ENCODE results near the gene CCDC150. TPM values are rescaled to one million over a fixed set of nuclear protein-coding genes. Genes with fewer than 3 reads are reported as not detected.
A peak's percentile ranks its signal among the peaks of the same experiment; 100 is the strongest.

Gene CCDC150
- total and polyA plus RNA-seq, 2 of the 8 experiments (the other 6 are each of a cell fraction or from before 2014, with no cell fraction given): 8.3 to 31.9 TPM

DNA sequence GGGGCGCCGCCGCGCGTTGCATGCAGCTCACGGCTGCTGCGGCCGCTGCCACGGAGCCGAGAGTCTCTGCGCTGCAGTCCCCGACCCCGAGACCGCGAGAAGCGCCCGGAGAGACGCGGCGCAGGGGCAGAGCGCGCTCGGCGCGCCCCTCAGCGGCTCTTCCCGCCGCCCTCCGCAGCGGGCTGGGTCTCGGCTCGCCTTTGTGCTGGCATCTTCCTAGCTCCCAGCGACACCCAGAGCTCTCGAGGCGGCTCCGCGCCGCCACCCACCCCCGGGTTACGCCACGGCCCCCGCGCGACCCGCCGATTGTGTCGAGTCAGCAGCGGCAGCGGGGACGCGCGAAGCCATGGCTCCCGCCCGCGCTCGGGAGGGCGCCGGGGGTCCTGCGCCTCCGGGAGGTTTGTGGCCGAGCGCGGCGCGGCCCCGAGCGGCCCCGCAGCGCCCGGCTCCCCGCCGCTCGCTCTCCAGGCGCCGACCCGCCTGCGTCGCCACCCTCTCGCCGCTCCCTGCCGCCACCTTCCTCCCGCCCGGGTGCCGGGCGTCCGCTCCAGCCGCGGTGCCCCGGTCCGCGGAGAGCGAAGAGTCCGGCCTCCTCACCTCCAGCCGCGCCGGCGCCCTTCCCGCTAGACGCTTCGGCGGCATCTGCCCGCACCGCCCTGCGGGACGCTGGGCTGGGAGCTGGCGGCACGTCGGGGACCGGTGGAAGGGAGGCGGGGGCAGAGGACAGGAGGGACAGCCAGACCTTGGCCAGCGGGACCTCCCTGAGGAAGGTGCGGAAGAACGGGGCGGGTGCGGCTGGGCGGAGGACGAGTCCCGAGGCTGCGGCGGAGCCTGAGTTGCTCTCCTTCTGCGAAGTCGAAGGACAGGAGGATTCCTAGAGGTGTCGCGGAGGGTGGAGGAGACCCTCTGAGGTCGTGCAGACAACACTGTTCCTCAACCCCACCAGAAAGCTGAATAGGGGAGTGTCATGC, 46.3 kb upstream of the CCDC150 start, which contains the start of gene HECW2:
TSS of gene HECW2 (minus strand) at position 644 of the 971 bp plus-strand sequence.
- Histone ChIP-seq H4K8ac (ENCODE audit: extremely low read depth, insufficient read depth, low read length) (peak within 1 kb of the TSS; percentile 95; the same call in 1 of the 2 replicates), H3K14ac (ENCODE audit: insufficient read length) (no peak within 1 kb of the TSS), H2BK20ac (ENCODE audit: low read length) (peak within 1 kb of the TSS; percentile 72; the same call in 1 of the 2 replicates), H2BK5ac (ENCODE audit: low read depth, low read length) (peak within 1 kb of the TSS; percentile 27; the same call in 1 of the 2 replicates), H3K9ac (replicated peaks in 1 of 4; ENCODE audit: extremely low read depth in 1 of 4, low read depth in 3 of 4, low read length in 3 of 4) (peak within 1 kb of the TSS; percentile 71 to 83 (median 78)), H3K23me2 (ENCODE audit: low read depth, low read length) (peaks cover 9% of the 10 kb centered on the region), H4K5ac (ENCODE audit: insufficient read length, low read depth, low read length) (peak within 1 kb of the TSS; percentile 23), H3K18ac (ENCODE audit: extremely low read depth, low read length) (peak within 1 kb of the TSS; percentile 85), H3K4me2 (ENCODE audit: insufficient read depth in 1 of 2, low read depth in 2 of 2, low read length in 2 of 2) (peak within 1 kb of the TSS; percentile 91 to 93), H3K23ac (ENCODE audit: insufficient read length) (no peak within 1 kb of the TSS), H3K56ac (replicated peaks; ENCODE audit: insufficient read length, low read depth, low read length) (peak within 1 kb of the TSS; percentile 49), H2AK5ac (ENCODE audit: low read depth, low read length) (peak within 1 kb of the TSS; percentile 70; the same call in 1 of the 2 replicates), H3K79me2 (ENCODE audit: control insufficient read depth in 1 of 2, insufficient read depth in 2 of 2, low read length in 2 of 2) (no peaks in the 10 kb centered on the region), H3K27ac (ENCODE audit: low read depth, low read length) (no peak within 1 kb of the TSS), H2AFZ (ENCODE audit: low read length) (peak within 1 kb of the TSS; percentile 93), H2BK15ac (ENCODE audit: low read length) (0 out of 2 replicates have a peak within 1 kb of the TSS, but pooled peaks have one; percentile 61), H3K4me1 (replicated peaks in 1 of 4; ENCODE audit: control insufficient read depth in 3 of 4, insufficient read depth in 4 of 4, low read length in 3 of 4) (peaks cover 0 to 3% (median 1%) of the 10 kb centered on the region in 4 experiments; a peak in 3 of 7 replicates), H3K79me1 (ENCODE audit: low read depth, low read length) (no peaks in the 10 kb centered on the region), H2BK120ac (replicated peaks; ENCODE audit: low read depth, low read length) (no peak within 1 kb of the TSS), H4K20me1 (replicated peaks in 1 of 2; ENCODE audit: control insufficient read depth in 1 of 2, insufficient read depth in 2 of 2, low read length in 2 of 2) (no peaks in the 10 kb centered on the region), H3K9me3 (ENCODE audit: insufficient read depth in 2 of 2, low read depth in 1 of 2, low read length in 1 of 2) (no peaks in the 10 kb centered on the region), H3K4ac (replicated peaks; ENCODE audit: insufficient read length, low read depth, low read length) (peak within 1 kb of the TSS; percentile 69), H3K27me3 (replicated peaks in 1 of 4; ENCODE audit: control insufficient read depth in 3 of 4, extremely low read depth in 1 of 4, insufficient read depth in 3 of 4, low read length in 3 of 4) (peaks cover 4 to 25% (median 17%) of the 10 kb centered on the region in 4 experiments), H4K91ac (replicated peaks; ENCODE audit: insufficient read length, low read length) (peak within 1 kb of the TSS; percentile 88), H2BK12ac (ENCODE audit: low read depth, low read length) (peak within 1 kb of the TSS; percentile 42; the same call in 1 of the 2 replicates), H3K4me3 (ENCODE audit: extremely low read depth in 1 of 4, insufficient read depth in 2 of 4, low read depth in 3 of 4, low read length in 4 of 4) (peak within 1 kb of the TSS; percentile 63 to 81 (median 72)), H3K36me3 (ENCODE audit: control insufficient read depth in 2 of 4, insufficient read depth in 4 of 4, low read length in 3 of 4) (no peaks in the 10 kb centered on the region)
- POLR2A ChIA-PET (ENCODE audit: partially characterized antibody): interaction anchor here (0.7 to 2.9 kb wide), 8 partner anchors 8 to 154 kb away, joined by 3 to 10 read pairs (median 4); partner anchors contain the start of gene CCDC150
- FAIRE-seq: no peak
- WGBS, 2 experiments (ENCODE audit: extremely low coverage in 1 of 2, insufficient coverage in 1 of 2, insufficient read length in 1 of 2, insufficient replicate concordance in 2 of 2, low coverage in 1 of 2, low lambda C conversion rate in 2 of 2, missing lambda C conversion rate in 1 of 2): 2% methylated on average over 40 of the region's 125 CpGs; no CpG with 5 or more reads in 1 of the 2 experiments
- DNase-seq (ENCODE audit: low read depth in 1 of 2, low spot score in 2 of 2): peak in 1 of 2 experiments; percentile 77
- CTCF ChIA-PET (ENCODE audit: partially characterized antibody): interaction anchor here (1.1 to 2.6 kb wide), 6 partner anchors 10 to 526 kb away, joined by 3 to 16 read pairs (median 3); no protein-coding TSS in a partner anchor
- no peak for TF ChIP-seq TCF12 (IDR thresholded peaks at IDR 0.05; ENCODE audit: low read depth, low read length)
- TF ChIP-seq HDAC6 (IDR thresholded peaks at IDR 0.05; ENCODE audit: low read depth, low read length): no peak
- peak; percentile 51 for TF ChIP-seq KDM1A (IDR thresholded peaks at IDR 0.05; ENCODE audit: borderline replicate concordance, low read length)
- TF ChIP-seq TAF1 (IDR thresholded peaks at IDR 0.05; ENCODE audit: low read depth, low read length): peak; percentile 63
- TF ChIP-seq POLR2A (IDR thresholded peaks at IDR 0.05; ENCODE audit: control extremely low read depth in 1 of 2, low read depth in 2 of 2, low read length in 2 of 2): peak; percentile 66 to 79
- TF ChIP-seq, protein P1, sequence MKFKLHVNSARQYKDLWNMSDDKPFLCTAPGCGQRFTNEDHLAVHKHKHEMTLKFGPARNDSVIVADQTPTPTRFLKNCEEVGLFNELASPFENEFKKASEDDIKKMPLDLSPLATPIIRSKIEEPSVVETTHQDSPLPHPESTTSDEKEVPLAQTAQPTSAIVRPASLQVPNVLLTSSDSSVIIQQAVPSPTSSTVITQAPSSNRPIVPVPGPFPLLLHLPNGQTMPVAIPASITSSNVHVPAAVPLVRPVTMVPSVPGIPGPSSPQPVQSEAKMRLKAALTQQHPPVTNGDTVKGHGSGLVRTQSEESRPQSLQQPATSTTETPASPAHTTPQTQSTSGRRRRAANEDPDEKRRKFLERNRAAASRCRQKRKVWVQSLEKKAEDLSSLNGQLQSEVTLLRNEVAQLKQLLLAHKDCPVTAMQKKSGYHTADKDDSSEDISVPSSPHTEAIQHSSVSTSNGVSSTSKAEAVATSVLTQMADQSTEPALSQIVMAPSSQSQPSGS (IDR thresholded peaks at IDR 0.05; ENCODE audit: low read length): no peak
- TF ChIP-seq EGR1 (IDR thresholded peaks at IDR 0.05; ENCODE audit: borderline replicate concordance, low read depth, low read length): no peak
- no peak for TF ChIP-seq POU5F1 (IDR thresholded peaks at IDR 0.05; ENCODE audit: low read depth, low read length)
- TF ChIP-seq TEAD4 (IDR thresholded peaks at IDR 0.05; ENCODE audit: low read depth, low read length): no peak
- TF ChIP-seq SP1 (IDR thresholded peaks at IDR 0.05; ENCODE audit: low read depth, low read length): no peak
